Activated T-cell treated with anti-CD3 and anti-CD28 coated beads, Interleukin-2, amount 50 U/mL, for 4 hours (primary cell): ENCODE results near the gene GABRR3. TPM values are rescaled to one million over a fixed set of nuclear protein-coding genes. Genes with fewer than 3 reads are reported as not detected.
A peak's percentile ranks its signal among the peaks of the same experiment; 100 is the strongest.

ENCODE experiments used
- ATAC-seq, 2 donors: fragments of 200-7000 bp; cut with Tn5 transposase; one replicate each; pipeline ENCODE4 v1.10.0; 2021
- DNase-seq: peaks from one replicate; pipeline ENCODE4 v3.0.0-alpha.2; 2020
- H3K27me3 Mint-ChIP-seq: one replicate; pipeline ENCODE4 v1.8.0; 2021; ENCODE audit warnings: low read depth, mixed read lengths
- H3K36me3 Mint-ChIP-seq: one replicate; pipeline ENCODE4 v1.8.0; 2022; ENCODE audit warnings: mixed read lengths; ENCODE audit not compliant: insufficient read depth
- H3K4me1 Mint-ChIP-seq: one replicate; pipeline ENCODE4 v1.8.0; 2021; ENCODE audit warnings: low read depth, mixed read lengths
- H3K4me3 Mint-ChIP-seq: one replicate; pipeline ENCODE4 v1.8.0; 2021; ENCODE audit warnings: mild to moderate bottlenecking, moderate library complexity, mixed read lengths
- H3K9me3 Mint-ChIP-seq: one replicate; pipeline ENCODE4 v1.8.0; 2021; ENCODE audit warnings: mixed read lengths
- total RNA-seq, 3 donors: library from RNA; stranded (reverse); gene quantifications; one replicate each; pipeline ENCODE4 v1.2.1, GENCODE V29; 2021

GABRR3 gene
- total RNA-seq, 3 donors from 2014 or later: not detected

DNA sequence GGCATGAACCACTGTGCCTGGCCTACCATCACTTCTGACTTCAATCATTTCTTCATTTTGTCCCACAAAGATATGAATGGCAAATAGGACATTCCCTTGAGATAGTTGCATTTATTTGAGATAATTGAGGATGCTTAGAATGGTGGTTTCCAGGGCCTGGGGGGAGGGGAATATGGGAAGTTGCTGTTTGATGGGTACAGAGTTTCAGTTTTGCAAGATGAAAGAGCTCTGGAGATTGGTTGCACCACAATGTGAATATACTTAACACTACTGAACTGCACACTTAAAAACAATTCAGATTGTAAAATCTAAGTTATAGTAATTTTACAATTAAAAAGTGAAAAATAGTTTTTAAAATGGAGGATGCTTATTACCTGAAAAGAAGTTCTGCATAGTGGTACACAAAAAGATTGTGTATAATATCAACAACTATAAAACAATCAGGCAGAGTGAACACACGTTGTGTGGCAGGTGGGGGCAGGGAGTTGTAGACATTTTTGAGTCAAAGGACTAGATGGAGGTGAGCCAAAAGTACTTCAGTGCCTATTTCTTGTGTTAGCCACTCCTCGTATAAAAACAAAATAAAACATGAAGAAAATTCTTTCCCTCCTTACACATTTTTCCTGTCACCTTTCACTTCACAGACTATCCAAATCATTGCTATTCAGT lies 44.4 kb downstream of the GABRR3 start:
- no peak for DNase-seq
- Mint-ChIP-seq H3K4me1 (peaks cover 14% of the 10 kb centered on the region), H3K27me3 (peaks cover 3% of the 10 kb centered on the region), H3K36me3 (no peaks in the 10 kb centered on the region), H3K4me3 (peak overlapping the region; percentile 67), H3K9me3 (no peaks in the 10 kb centered on the region)
- ATAC-seq: no peak

- H3K27me3 Mint-ChIP-seq: no peaks in the 10 kb centered on the region
- DNase-seq (no peak), ATAC-seq (no peak)
- H3K4me3 Mint-ChIP-seq: no peak overlapping the region
- H3K9me3 Mint-ChIP-seq: no peaks in the 10 kb centered on the region
- peaks cover 14% of the 10 kb centered on the region for H3K4me1 Mint-ChIP-seq
- no peaks in the 10 kb centered on the region for H3K36me3 Mint-ChIP-seq
These were observed 46.1 kb downstream of the GABRR3 start for GRCh38 chr3:97988784-97989568.

GRCh38 chr3:97987306-97987705 lies 47.8 kb downstream of the GABRR3 start:
- Mint-ChIP-seq H3K27me3 (no peaks in the 10 kb centered on the region), H3K4me1 (peaks cover 12% of the 10 kb centered on the region), H3K36me3 (no peaks in the 10 kb centered on the region), H3K4me3 (no peak overlapping the region), H3K9me3 (no peaks in the 10 kb centered on the region)
- ATAC-seq: no peak
- no peak for DNase-seq

DNA sequence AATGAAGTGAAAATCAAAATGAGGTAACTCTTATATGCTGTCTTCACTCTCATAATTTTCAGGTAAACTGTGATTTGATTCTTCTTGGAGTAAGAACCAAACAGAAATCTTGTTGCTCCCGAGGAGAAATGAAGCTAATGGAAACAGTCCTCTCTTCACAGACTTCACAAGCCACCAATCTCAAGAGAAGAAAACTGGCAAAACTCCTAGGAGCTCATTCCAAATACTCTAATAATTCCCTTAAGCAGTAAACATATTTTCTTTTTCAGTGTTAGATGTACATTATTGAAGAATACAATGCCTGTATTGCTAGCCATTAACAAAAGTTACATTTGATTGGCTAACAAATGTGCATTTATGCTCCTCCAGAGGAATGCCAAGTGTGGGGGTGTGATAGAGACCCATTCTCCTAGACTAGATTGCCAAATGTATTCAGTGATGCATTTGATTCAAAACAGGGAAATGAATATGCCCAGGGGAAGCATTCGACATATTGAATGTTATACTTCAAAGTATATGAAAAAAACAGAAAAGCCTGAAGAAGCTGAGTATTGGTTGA lies 51.1 kb downstream of the GABRR3 start:
- Mint-ChIP-seq H3K27me3 (no peaks in the 10 kb centered on the region), H3K36me3 (no peaks in the 10 kb centered on the region), H3K4me3 (no peak overlapping the region), H3K9me3 (no peaks in the 10 kb centered on the region), H3K4me1 (peaks cover 5% of the 10 kb centered on the region)
- no peak for ATAC-seq
- DNase-seq: no peak

- ATAC-seq: peak in 1 of 2 donors; percentile 52
- no peak for DNase-seq
- Mint-ChIP-seq H3K36me3 (no peaks in the 10 kb centered on the region), H3K4me3 (no peak overlapping the region), H3K9me3 (no peaks in the 10 kb centered on the region), H3K4me1 (peaks cover 5% of the 10 kb centered on the region), H3K27me3 (no peaks in the 10 kb centered on the region)
These were observed 53.2 kb downstream of the GABRR3 start for GRCh38 chr3:97981886-97982285.

DNA sequence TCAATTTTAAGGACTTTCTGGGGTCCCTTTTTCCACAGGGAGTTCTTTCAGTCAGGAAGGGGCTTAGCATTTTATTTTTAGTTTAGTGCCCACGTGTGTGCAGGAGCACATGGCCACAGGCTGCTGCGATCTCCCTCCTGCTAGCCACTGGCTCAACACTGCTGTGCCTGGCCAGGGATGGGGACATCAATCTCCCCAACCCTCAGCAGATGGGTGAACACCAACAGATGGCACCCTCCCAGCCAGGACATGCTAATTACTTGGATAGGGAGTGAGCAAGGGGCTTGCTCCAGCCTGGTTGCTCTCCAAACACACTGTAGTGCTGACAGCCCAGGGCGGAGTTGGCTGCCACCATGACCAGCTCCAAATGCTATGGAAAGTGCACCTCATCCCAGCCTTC lies 55.5 kb downstream of the GABRR3 start:
- DNase-seq (no peak), ATAC-seq (no peak)
- H3K4me1 Mint-ChIP-seq: peaks cover 5% of the 10 kb centered on the region
- H3K27me3 Mint-ChIP-seq: no peaks in the 10 kb centered on the region
- H3K9me3 Mint-ChIP-seq: no peaks in the 10 kb centered on the region
- no peak overlapping the region for H3K4me3 Mint-ChIP-seq
- no peaks in the 10 kb centered on the region for H3K36me3 Mint-ChIP-seq

- H3K9me3 Mint-ChIP-seq: no peaks in the 10 kb centered on the region
- no peak for DNase-seq
- no peak overlapping the region for H3K4me3 Mint-ChIP-seq
- peaks cover 21% of the 10 kb centered on the region for H3K4me1 Mint-ChIP-seq
- ATAC-seq: no peak
- H3K36me3 Mint-ChIP-seq: no peaks in the 10 kb centered on the region
- H3K27me3 Mint-ChIP-seq: no peaks in the 10 kb centered on the region
These were observed 59.6 kb downstream of the GABRR3 start for GRCh38 chr3:97975466-97975865.

DNA sequence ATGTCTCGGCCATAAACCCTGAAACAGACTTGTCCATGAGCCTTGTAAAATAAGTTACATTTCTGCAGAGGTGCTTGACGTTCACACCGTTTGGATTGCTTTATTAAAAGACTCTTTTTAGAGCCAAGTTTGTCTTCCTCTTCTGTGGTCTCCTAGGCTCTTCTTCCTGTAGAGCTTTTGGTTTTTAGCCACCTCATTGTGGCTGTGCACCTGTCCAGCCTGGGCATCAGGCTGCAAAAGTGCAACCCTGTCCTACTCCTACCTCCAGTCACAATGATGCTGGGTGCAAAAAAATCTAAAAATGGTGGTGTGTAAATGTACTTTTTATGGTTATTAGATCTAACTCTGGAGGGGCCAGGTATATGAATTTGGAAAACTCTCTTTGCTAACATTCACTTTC lies 60.1 kb downstream of the GABRR3 start:
- Mint-ChIP-seq H3K4me1 (peaks cover 26% of the 10 kb centered on the region), H3K9me3 (no peaks in the 10 kb centered on the region), H3K27me3 (no peaks in the 10 kb centered on the region), H3K4me3 (no peak overlapping the region), H3K36me3 (peaks cover 4% of the 10 kb centered on the region)
- no peak for ATAC-seq
- DNase-seq: no peak

- Mint-ChIP-seq H3K36me3 (peaks cover 4% of the 10 kb centered on the region), H3K27me3 (no peaks in the 10 kb centered on the region), H3K4me1 (peaks cover 46% of the 10 kb centered on the region), H3K4me3 (peak overlapping the region; percentile 77), H3K9me3 (no peaks in the 10 kb centered on the region)
- no peak for ATAC-seq
- DNase-seq: no peak
These were observed 62.1 kb downstream of the GABRR3 start for GRCh38 chr3:97972976-97973375.

GRCh38 chr3:97971679-97972567 lies 63.2 kb downstream of the GABRR3 start, which contains the start of gene RIOX2:
Gene RIOX2, minus strand, starts transcription at chr3:97972431. Its CDS starts 4,838 bp downstream, at chr3:97967593.
- Mint-ChIP-seq H3K4me3 (peak within 1 kb of the TSS; percentile 86), H3K9me3 (no peaks in the 10 kb centered on the region), H3K27me3 (no peaks in the 10 kb centered on the region), H3K36me3 (peaks cover 10% of the 10 kb centered on the region), H3K4me1 (peaks cover 54% of the 10 kb centered on the region)
- ATAC-seq (peak; percentile 92), DNase-seq (peak; percentile 77)

DNA sequence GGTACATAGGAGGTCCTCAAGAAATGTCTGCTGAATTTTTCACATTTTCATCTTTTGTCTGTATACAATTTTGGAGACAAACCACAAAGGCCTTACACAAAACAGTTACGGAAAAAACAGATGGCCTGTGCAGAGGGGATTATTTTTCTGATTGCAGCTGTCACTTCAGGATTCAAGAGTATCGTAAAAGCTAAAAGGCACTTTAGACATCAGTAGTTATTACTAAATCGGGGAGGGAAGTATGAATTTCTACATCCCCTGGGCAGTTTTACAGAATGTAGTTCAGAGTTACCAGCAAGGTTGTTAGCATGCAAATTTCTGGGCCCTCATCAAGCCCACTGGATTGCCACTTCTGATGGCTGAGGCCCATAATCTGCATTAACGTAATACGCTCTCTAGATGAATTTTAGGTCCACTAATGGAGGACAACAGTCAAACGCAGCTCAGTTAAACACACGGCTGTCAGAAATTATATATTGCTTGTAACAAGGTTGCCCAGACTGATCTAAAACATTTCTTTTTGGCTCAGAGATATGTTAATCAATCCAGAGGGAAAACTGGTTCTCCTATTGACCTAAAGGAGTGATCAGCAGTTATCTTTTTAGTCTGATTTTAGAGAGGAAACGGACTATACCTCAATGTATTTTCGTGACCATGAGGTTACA lies 64.0 kb downstream of the GABRR3 start:
- H3K9me3 Mint-ChIP-seq: no peaks in the 10 kb centered on the region
- peak overlapping the region; percentile 86 for H3K4me3 Mint-ChIP-seq
- no peak for ATAC-seq
- peaks cover 16% of the 10 kb centered on the region for H3K36me3 Mint-ChIP-seq
- DNase-seq: no peak
- H3K4me1 Mint-ChIP-seq: peaks cover 58% of the 10 kb centered on the region
- H3K27me3 Mint-ChIP-seq: no peaks in the 10 kb centered on the region

GRCh38 chr3:97970156-97970555 lies 65.0 kb downstream of the GABRR3 start:
- Mint-ChIP-seq H3K36me3 (peaks cover 22% of the 10 kb centered on the region), H3K9me3 (no peaks in the 10 kb centered on the region), H3K27me3 (no peaks in the 10 kb centered on the region), H3K4me3 (peak overlapping the region; percentile 86), H3K4me1 (peaks cover 64% of the 10 kb centered on the region)
- DNase-seq (no peak), ATAC-seq (no peak)

- ATAC-seq (no peak), DNase-seq (no peak)
- Mint-ChIP-seq H3K4me3 (peak overlapping the region; percentile 86), H3K36me3 (peaks cover 22% of the 10 kb centered on the region), H3K4me1 (peaks cover 68% of the 10 kb centered on the region), H3K27me3 (no peaks in the 10 kb centered on the region), H3K9me3 (no peaks in the 10 kb centered on the region)
These were observed 65.6 kb downstream of the GABRR3 start for GRCh38 chr3:97969541-97969940.
